Ishikawa (cell line): ENCODE measurements around the gene UBE2J1.
A peak's percentile ranks its signal among the peaks of the same experiment; 100 is the strongest.

Experiments used
- CEBPB ChIP-seq: IDR thresholded peaks from 2 replicates; pipeline ENCODE4 v1.6.1; 2012
- CREB1 ChIP-seq: IDR thresholded peaks from 2 replicates; pipeline ENCODE4 v1.6.1; 2012; ENCODE audit warnings: low read depth
- EGR1 ChIP-seq: IDR thresholded peaks from 2 replicates; pipeline ENCODE4 v1.6.1; 2012
- EP300 ChIP-seq: IDR thresholded peaks from 2 replicates; pipeline ENCODE4 v1.6.1; 2012; ENCODE audit warnings: borderline replicate concordance
- FOXM1 ChIP-seq: IDR thresholded peaks from 2 replicates; pipeline ENCODE4 v1.6.1; 2012; ENCODE audit warnings: low read depth, borderline replicate concordance
- MAX ChIP-seq: IDR thresholded peaks from 2 replicates; pipeline ENCODE4 v1.6.1; 2012
- NFIC ChIP-seq: IDR thresholded peaks from 2 replicates; pipeline ENCODE4 v1.6.1; 2012
- RAD21 ChIP-seq: IDR thresholded peaks from 2 replicates; pipeline ENCODE4 v1.6.1; 2012; ENCODE audit warnings: low read depth
- REST ChIP-seq: IDR thresholded peaks from 2 replicates; pipeline ENCODE4 v1.6.1; 2012; ENCODE audit warnings: low read depth, mild to moderate bottlenecking
- TAF1 ChIP-seq: IDR thresholded peaks from 2 replicates; pipeline ENCODE4 v1.6.1; 2012; ENCODE audit warnings: low read depth, mild to moderate bottlenecking
- TCF12 ChIP-seq: IDR thresholded peaks from 2 replicates; pipeline ENCODE4 v1.6.1; 2012; ENCODE audit warnings: low read depth
- TEAD4 ChIP-seq: IDR thresholded peaks from 2 replicates; pipeline ENCODE4 v1.6.1; 2012
- USF1 ChIP-seq: IDR thresholded peaks from 2 replicates; pipeline ENCODE4 v1.6.1; 2012
- YY1 ChIP-seq: IDR thresholded peaks from 2 replicates; pipeline ENCODE4 v1.6.1; 2012; ENCODE audit warnings: low read depth
- ZBTB7A ChIP-seq: IDR thresholded peaks from 2 replicates; pipeline ENCODE4 v1.6.1; 2012; ENCODE audit warnings: low read depth

The UBE2J1 gene

GRCh38 chr6:89381031-89381430 is 28.5 kb upstream of the UBE2J1 start:
- no peak for TF ChIP-seq TEAD4
- no peak for TF ChIP-seq EP300
- TF ChIP-seq TAF1 = no peak
- no peak for TF ChIP-seq TCF12
- TF ChIP-seq EGR1 = no peak
- no peak for TF ChIP-seq RAD21
- no peak for TF ChIP-seq FOXM1
- TF ChIP-seq CREB1 = no peak
- TF ChIP-seq CEBPB = no peak
- no peak for TF ChIP-seq MAX
- no peak for TF ChIP-seq YY1
- no peak for TF ChIP-seq NFIC
- no peak for TF ChIP-seq ZBTB7A

GRCh38 chr6:89379281-89379680 is 26.8 kb upstream of the UBE2J1 start:
- no peak for TF ChIP-seq EP300
- no peak for TF ChIP-seq CREB1
- no peak for TF ChIP-seq ZBTB7A
- TF ChIP-seq NFIC = no peak
- TF ChIP-seq MAX = no peak
- no peak for TF ChIP-seq USF1

GRCh38 chr6:89378628-89379027 is 26.1 kb upstream of the UBE2J1 start:
- no peak for TF ChIP-seq CEBPB
- no peak for TF ChIP-seq FOXM1
- TF ChIP-seq EGR1 = no peak
- no peak for TF ChIP-seq MAX
- TF ChIP-seq RAD21 = no peak
- TF ChIP-seq TEAD4 = no peak
- no peak for TF ChIP-seq CREB1
- no peak for TF ChIP-seq USF1
- TF ChIP-seq REST = no peak
- no peak for TF ChIP-seq ZBTB7A

GRCh38 chr6:89375427-89376267 is 23.1 kb upstream of the UBE2J1 start:
- TF ChIP-seq CEBPB (peak; percentile 92), FOXM1 (no peak; the same call in 1 of the 2 replicates), CREB1 (no peak), RAD21 (no peak), TCF12 (peak; percentile 90), TEAD4 (peak; percentile 80), TAF1 (no peak), YY1 (no peak), EP300 (peak; percentile 65), MAX (peak; percentile 78), ZBTB7A (no peak), EGR1 (no peak), REST (no peak), NFIC (peak; percentile 49; the same call in 1 of the 2 replicates), USF1 (peak; percentile 90)

GRCh38 chr6:89372506-89372901 is 20.0 kb upstream of the UBE2J1 start:
- TF ChIP-seq FOXM1 = no peak
- no peak for TF ChIP-seq REST
- TF ChIP-seq EGR1 = no peak
- TF ChIP-seq TCF12 = no peak
- TF ChIP-seq NFIC = no peak
- no peak for TF ChIP-seq EP300
- TF ChIP-seq CREB1 = no peak
- TF ChIP-seq ZBTB7A = no peak
- TF ChIP-seq USF1 = no peak
- TF ChIP-seq YY1 = no peak
- TF ChIP-seq RAD21 = no peak
- no peak for TF ChIP-seq CEBPB
- TF ChIP-seq TAF1 = no peak
- no peak for TF ChIP-seq TEAD4
- TF ChIP-seq MAX = no peak
